ENCODE measurements around the gene PHF24. TPM values are rescaled to one million over a fixed set of nuclear protein-coding genes. Genes with fewer than 3 reads are reported as not detected.

PHF24 gene
- total and polyA plus RNA-seq, 10 of the 15 experiments (the other 5 are each of a cell fraction or from before 2014, with no cell fraction given) = 0.02 to 0.04 TPM; not detected in 8

- TF ChIP-seq PBX3 (IDR thresholded peaks at IDR 0.05; ENCODE audit: insufficient replicate concordance, low read depth, low read length) (peak; percentile 76), ESRRA (IDR thresholded peaks at IDR 0.05; ENCODE audit: low read length) (no peak), MYC (IDR thresholded peaks at IDR 0.05; ENCODE audit: insufficient read depth, insufficient read length, insufficient replicate concordance, low read length, severe bottlenecking) (no peak), ZNF24 (IDR thresholded peaks at IDR 0.05) (no peak), YBX1 (IDR thresholded peaks at IDR 0.05) (no peak), BCL3 (IDR thresholded peaks at IDR 0.05; ENCODE audit: borderline replicate concordance, insufficient read depth, low read depth, low read length, poor library complexity, severe bottlenecking) (peak; percentile 42), MAX (IDR thresholded peaks at IDR 0.05; ENCODE audit: low read depth, low read length) (no peak), TBL1XR1 (IDR thresholded peaks at IDR 0.05; ENCODE audit: low read depth, low read length) (no peak), SMAD5 (IDR thresholded peaks at IDR 0.05; ENCODE audit: low read depth) (no peak), NKRF (conservative IDR thresholded peaks at IDR 0.05) (no peak), E2F4 (IDR thresholded peaks at IDR 0.05; ENCODE audit: low read depth, low read length) (no peak), GATAD2B (conservative IDR thresholded peaks at IDR 0.05; ENCODE audit: low read depth) (no peak), E2F8 (IDR thresholded peaks at IDR 0.05; ENCODE audit: low read depth, partially characterized antibody) (no peak), PML (IDR thresholded peaks at IDR 0.05; ENCODE audit: low read length) (no peak; the same call in 1 of the 2 replicates), FOXK2 (IDR thresholded peaks at IDR 0.05) (no peak), KDM1A (IDR thresholded peaks at IDR 0.05; ENCODE audit: borderline replicate concordance) (no peak), SREBF2 (IDR thresholded peaks at IDR 0.05; ENCODE audit: low read length) (no peak), CBX3 (IDR thresholded peaks at IDR 0.05; ENCODE audit: borderline replicate concordance, low read depth) (no peak), ZBTB33 (IDR thresholded peaks at IDR 0.05) (no peak)
Observed at GRCh38 chr9:35001803-35002502, 43.9 kb downstream of the PHF24 start (continued).
